Measurements from ENCODE around the gene DNAI4.

DNAI4 gene

DNA sequence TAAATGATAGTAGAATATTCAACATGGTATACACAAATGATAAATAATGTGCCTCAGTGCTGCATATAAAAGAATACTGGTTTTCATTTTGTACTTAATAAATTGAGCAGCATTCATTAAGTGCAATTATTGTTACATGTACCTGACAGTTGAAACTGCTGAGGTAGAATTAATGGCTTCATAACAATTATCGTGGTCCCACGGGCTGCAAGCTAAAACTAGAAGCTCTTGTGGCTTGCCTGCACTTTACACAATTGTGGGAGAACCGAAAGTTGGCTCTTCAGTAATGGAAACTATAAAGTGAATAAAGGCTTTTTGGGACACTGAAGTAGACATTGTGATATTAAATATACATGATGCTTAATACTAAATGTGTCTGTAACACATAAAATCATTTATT lies 146.8 kb downstream of the DNAI4 start:
- Mint-ChIP-seq H3K27ac (no peak overlapping the region), H3K27me3 (no peaks in the 10 kb centered on the region), H3K36me3 (ENCODE audit: low read depth) (no peaks in the 10 kb centered on the region), H3K9me3 (no peaks in the 10 kb centered on the region), H3K4me3 (no peak overlapping the region), H3K4me1 (ENCODE audit: low read depth) (no peaks in the 10 kb centered on the region)
- DNase-seq: no peak

DNA sequence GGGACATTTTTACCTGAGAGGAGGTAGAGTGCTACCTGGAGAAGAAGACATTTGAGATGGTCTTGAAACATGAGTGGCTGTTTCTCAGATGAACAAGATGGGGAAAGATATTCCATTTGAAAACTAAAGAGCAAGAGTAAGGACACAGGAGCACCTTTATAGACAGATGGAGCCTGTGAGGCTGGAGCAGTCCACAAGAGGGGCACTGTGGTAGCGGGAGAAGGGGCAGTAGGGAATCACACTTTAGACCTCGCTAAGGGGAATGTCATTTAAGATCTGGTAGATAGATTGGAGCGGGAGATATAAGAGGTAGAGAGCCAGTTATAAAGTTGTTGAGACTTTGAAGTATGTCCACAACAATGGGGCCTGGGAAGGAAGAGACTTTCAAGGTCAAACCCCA lies 149.0 kb downstream of the DNAI4 start:
- H3K27me3 Mint-ChIP-seq: no peaks in the 10 kb centered on the region
- H3K36me3 Mint-ChIP-seq (ENCODE audit: low read depth): no peaks in the 10 kb centered on the region
- H3K27ac Mint-ChIP-seq: no peak overlapping the region
- H3K4me1 Mint-ChIP-seq (ENCODE audit: low read depth): peaks cover 8% of the 10 kb centered on the region
- no peak for DNase-seq
- H3K9me3 Mint-ChIP-seq: no peaks in the 10 kb centered on the region
- H3K4me3 Mint-ChIP-seq: no peak overlapping the region

DNA sequence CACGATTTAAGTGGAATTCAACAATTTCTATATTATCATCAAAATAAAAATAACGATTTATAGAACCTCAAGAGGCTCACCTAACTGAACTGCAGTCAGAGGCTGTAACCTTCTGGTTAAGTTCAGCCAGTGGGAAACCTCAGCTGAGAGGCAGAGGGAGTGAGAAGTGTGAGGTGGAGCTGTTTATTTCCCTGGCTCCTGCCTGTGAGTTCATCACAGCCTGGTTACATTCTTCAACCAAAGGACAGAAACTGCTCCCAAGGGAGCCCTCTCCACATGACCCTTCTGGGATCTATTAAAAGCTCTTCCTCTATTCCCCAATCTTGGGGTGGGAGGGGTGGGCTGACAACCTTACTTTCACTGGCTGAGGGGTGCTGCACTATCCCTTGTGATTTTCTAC lies 150.2 kb downstream of the DNAI4 start:
- no peak overlapping the region for H3K27ac Mint-ChIP-seq
- DNase-seq: no peak
- peaks cover 20% of the 10 kb centered on the region for H3K4me1 Mint-ChIP-seq (ENCODE audit: low read depth)
- no peaks in the 10 kb centered on the region for H3K36me3 Mint-ChIP-seq (ENCODE audit: low read depth)
- no peak overlapping the region for H3K4me3 Mint-ChIP-seq
- no peaks in the 10 kb centered on the region for H3K9me3 Mint-ChIP-seq
- H3K27me3 Mint-ChIP-seq: no peaks in the 10 kb centered on the region

DNA sequence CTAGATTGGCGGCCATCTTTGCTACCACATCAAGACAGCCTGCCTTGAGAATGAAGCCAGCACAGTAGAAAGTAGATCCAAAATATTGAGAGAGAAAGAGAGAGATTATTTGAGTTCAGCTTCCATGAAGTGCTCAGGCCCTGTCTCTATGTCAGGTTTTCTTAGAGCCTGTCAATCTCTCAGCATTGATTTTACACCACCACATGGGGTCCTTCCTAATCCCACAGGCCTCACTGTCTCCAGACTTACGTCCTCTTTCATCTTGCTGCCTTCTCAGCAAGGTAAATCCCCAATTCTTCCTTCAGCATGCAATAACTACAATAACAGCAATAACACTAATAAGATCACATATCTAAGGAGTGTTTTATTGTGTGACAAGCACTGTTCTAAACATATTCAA lies 151.4 kb downstream of the DNAI4 start:
- H3K4me3 Mint-ChIP-seq: no peak overlapping the region
- no peaks in the 10 kb centered on the region for H3K36me3 Mint-ChIP-seq (ENCODE audit: low read depth)
- no peak overlapping the region for H3K27ac Mint-ChIP-seq
- no peak for DNase-seq
- H3K4me1 Mint-ChIP-seq (ENCODE audit: low read depth): peaks cover 30% of the 10 kb centered on the region
- H3K9me3 Mint-ChIP-seq: no peaks in the 10 kb centered on the region
- no peaks in the 10 kb centered on the region for H3K27me3 Mint-ChIP-seq

DNA sequence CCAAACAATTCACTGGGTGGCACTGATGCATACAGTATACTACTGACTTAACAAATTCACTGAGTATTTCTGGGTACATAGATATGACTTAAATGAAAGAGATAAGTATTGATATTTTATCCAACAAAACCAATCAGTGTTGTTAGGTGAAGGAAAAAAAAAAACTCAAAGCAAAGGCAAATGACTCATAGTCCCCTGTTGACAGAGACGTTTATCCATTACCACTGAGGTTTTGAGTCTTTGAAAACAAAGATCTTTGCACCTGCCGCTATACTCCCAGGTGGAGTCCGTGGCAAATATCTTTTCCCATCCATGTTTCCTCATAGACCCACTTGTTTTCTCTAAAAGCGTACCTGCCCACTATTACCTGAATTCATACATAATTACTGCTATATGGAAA lies 154.0 kb downstream of the DNAI4 start:
- no peaks in the 10 kb centered on the region for H3K27me3 Mint-ChIP-seq
- no peaks in the 10 kb centered on the region for H3K36me3 Mint-ChIP-seq (ENCODE audit: low read depth)
- no peaks in the 10 kb centered on the region for H3K9me3 Mint-ChIP-seq
- H3K4me3 Mint-ChIP-seq: peak overlapping the region; percentile 37
- H3K27ac Mint-ChIP-seq: peak overlapping the region; percentile 60
- no peak for DNase-seq
- peaks cover 31% of the 10 kb centered on the region for H3K4me1 Mint-ChIP-seq (ENCODE audit: low read depth)

DNA sequence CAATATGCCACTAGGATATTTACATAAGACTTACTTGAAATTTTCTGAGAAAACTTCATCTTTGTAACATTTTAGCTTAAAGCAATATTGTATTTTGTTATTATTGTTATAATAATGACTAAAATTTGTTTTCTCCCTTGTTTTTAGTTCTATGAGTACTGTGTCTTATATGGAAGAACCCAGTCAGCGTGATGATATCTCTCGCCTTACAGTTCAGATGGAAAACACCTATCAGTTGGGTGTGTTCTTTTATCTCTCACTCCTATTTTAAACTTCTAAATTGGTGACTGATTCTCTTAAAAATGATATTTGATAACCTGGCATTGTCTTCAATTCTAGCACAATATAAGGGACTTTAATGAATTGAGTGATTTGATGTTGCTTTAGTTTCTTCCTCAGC lies 154.4 kb downstream of the DNAI4 start:
- H3K27ac Mint-ChIP-seq: peak overlapping the region; percentile 28
- DNase-seq: no peak
- H3K36me3 Mint-ChIP-seq (ENCODE audit: low read depth): no peaks in the 10 kb centered on the region
- H3K4me3 Mint-ChIP-seq: peak overlapping the region; percentile 60
- no peaks in the 10 kb centered on the region for H3K9me3 Mint-ChIP-seq
- peaks cover 31% of the 10 kb centered on the region for H3K4me1 Mint-ChIP-seq (ENCODE audit: low read depth)
- H3K27me3 Mint-ChIP-seq: no peaks in the 10 kb centered on the region

DNA sequence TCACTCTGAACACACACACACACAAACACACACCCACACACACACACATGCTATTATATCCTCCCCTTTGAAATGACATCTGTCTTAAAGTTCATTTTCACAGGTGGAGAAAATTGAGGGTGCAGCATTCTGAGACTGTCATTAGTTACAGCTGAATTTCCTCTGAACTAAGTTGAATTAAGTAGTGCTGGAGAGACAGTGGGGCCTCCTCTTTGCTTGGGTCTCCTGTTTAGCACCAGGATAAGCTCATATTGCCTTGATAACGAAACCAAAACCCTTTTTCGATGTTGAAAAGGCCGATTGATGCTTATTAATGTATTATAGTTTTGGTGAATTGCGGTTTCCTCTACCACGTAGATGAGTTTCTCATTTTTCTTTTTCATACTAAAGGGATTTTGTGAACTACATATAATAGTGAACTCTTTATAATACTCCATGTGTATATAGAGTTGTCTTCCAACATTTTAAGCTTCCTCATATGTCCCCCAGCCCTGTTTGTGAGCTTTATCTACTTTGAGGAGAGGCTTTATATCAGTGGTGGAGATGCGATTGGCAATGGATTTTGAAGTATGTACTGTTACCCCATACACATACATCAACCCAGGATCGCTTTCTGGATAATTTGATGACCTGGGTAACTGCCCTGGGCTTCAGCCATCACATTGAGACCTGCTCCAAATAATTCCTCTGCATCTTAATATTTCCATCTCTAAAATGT lies 155.0 kb downstream of the DNAI4 start:
- no peak for DNase-seq
- peak overlapping the region; percentile 28 for H3K27ac Mint-ChIP-seq
- H3K9me3 Mint-ChIP-seq: no peaks in the 10 kb centered on the region
- H3K4me3 Mint-ChIP-seq: peak overlapping the region; percentile 60
- H3K27me3 Mint-ChIP-seq: no peaks in the 10 kb centered on the region
- peaks cover 35% of the 10 kb centered on the region for H3K4me1 Mint-ChIP-seq (ENCODE audit: low read depth)
- no peaks in the 10 kb centered on the region for H3K36me3 Mint-ChIP-seq (ENCODE audit: low read depth)

DNA sequence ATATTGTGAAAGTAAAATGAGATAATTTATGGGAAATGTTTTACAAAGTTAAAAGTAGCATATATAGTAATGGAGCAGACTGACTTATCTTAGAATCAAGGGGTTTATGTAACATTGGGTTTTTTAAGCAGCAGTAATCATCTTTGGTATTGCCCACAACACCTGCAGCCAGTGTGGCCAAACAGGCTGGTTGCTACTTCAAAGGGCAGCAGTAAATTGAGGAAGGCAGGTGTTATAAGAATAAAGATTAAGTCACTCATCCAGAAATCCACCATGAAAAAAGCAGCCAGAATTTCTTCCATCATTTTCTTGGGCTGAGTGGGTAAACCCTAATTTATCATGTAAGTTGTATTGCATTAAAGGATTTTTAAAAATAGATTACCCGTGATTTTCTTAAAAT lies 155.7 kb downstream of the DNAI4 start:
- peaks cover 35% of the 10 kb centered on the region for H3K4me1 Mint-ChIP-seq (ENCODE audit: low read depth)
- H3K9me3 Mint-ChIP-seq: no peaks in the 10 kb centered on the region
- H3K27me3 Mint-ChIP-seq: no peaks in the 10 kb centered on the region
- H3K36me3 Mint-ChIP-seq (ENCODE audit: low read depth): no peaks in the 10 kb centered on the region
- no peak for DNase-seq
- no peak overlapping the region for H3K27ac Mint-ChIP-seq
- H3K4me3 Mint-ChIP-seq: no peak overlapping the region

DNA sequence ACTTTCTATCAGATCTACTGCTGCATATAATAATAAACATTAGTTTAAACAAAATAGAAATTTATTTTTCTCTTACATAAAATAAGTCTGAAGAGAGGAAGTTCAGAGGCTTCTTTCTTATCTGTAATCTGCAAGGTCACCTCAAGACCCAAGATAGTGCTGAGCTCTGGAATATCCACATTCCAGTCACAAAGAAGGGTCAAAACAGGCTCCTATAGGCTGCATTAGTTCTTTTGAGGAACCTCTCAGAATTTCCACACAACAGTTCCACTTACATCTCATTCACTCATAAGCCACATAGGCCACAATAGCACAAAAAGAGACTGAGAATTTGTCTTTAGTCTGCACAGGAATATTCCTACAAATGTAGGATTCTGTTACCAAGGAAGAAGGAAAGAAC lies 157.0 kb downstream of the DNAI4 start:
- Mint-ChIP-seq H3K4me3 (no peak overlapping the region), H3K36me3 (ENCODE audit: low read depth) (no peaks in the 10 kb centered on the region), H3K9me3 (no peaks in the 10 kb centered on the region), H3K4me1 (ENCODE audit: low read depth) (peaks cover 35% of the 10 kb centered on the region), H3K27ac (no peak overlapping the region), H3K27me3 (no peaks in the 10 kb centered on the region)
- no peak for DNase-seq

DNA sequence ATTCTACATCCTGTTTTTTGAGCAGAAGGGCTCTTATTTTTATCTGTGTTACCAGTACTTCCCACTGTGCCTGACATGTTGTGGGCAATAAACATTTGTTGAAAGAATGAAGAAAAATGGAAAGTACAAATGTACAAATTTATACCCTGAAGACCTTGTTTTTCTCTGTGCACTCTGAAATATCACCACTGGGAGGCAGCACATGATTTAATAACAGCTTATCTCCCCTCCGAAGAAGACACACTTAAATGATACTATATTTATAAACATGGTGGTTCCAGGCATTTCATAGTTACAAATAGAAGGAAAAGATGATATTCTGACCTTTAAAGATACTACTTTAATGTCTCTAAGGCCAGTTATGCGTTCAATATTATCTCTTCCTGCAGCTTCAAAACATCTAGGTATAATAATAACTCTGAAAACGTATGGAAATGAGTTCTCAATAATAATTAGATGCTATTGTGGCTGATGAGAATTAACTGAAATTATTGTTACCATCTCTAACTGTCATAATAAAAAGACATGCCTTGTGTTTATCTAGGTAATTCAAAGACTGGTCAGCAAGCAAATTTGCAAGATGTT lies 159.6 kb downstream of the DNAI4 start:
- Mint-ChIP-seq H3K4me1 (ENCODE audit: low read depth) (peaks cover 21% of the 10 kb centered on the region), H3K27ac (no peak overlapping the region), H3K36me3 (ENCODE audit: low read depth) (no peaks in the 10 kb centered on the region), H3K9me3 (no peaks in the 10 kb centered on the region), H3K27me3 (no peaks in the 10 kb centered on the region), H3K4me3 (no peak overlapping the region)
- no peak for DNase-seq

Data from activated T-cell treated with anti-CD3 and anti-CD28 coated beads, Interleukin-2, amount 50 U/mL, for 24 hours (primary cell).